Subcutaneous abdominal adipose tissue (tissue), 5 donors: Measurements from ENCODE around the gene HDAC9.

Experiments used
- H3K27ac ChIP-seq: one replicate; pipeline ENCODE4 v1.7.0; 2013; ENCODE audit warnings: low read depth, mild to moderate bottlenecking, inconsistent platforms, low read length, moderate library complexity
- H3K27me3 ChIP-seq, 5 donors: one replicate each; pipeline ENCODE4 v1.7.0; 2013; ENCODE audit warnings: low read length in 5 of 5, inconsistent platforms in 1 of 5; ENCODE audit not compliant: control insufficient read depth in 5 of 5, insufficient read depth in 4 of 5
- H3K36me3 ChIP-seq, 5 donors: one replicate each; pipeline ENCODE4 v1.7.0; 2013; ENCODE audit warnings: low read length in 5 of 5; ENCODE audit not compliant: control insufficient read depth in 5 of 5, insufficient read depth in 5 of 5
- H3K4me1 ChIP-seq, 5 donors: one replicate each; pipeline ENCODE4 v1.7.0; 2013; ENCODE audit warnings: low read length in 5 of 5, mild to moderate bottlenecking in 3 of 5, moderate library complexity in 1 of 5; ENCODE audit not compliant: control insufficient read depth in 5 of 5, insufficient read depth in 5 of 5
- H3K4me3 ChIP-seq, 5 donors: one replicate each; pipeline ENCODE4 v1.7.0; 2013; ENCODE audit warnings: low read length in 5 of 5, low read depth in 1 of 5
- H3K9ac ChIP-seq, 5 donors: one replicate each; pipeline ENCODE4 v1.7.0; 2013; ENCODE audit warnings: low read length in 5 of 5, mild to moderate bottlenecking in 4 of 5, moderate library complexity in 3 of 5
- H3K9me3 ChIP-seq, 5 donors: one replicate each; pipeline ENCODE4 v1.7.0; 2013; ENCODE audit warnings: low read length in 5 of 5; ENCODE audit not compliant: control insufficient read depth in 5 of 5
- donor health status: healthy.
- donor health status: healthy.
- donor health status: healthy.
- donor health status: healthy.
- donor health status: healthy.

Gene HDAC9

DNA sequence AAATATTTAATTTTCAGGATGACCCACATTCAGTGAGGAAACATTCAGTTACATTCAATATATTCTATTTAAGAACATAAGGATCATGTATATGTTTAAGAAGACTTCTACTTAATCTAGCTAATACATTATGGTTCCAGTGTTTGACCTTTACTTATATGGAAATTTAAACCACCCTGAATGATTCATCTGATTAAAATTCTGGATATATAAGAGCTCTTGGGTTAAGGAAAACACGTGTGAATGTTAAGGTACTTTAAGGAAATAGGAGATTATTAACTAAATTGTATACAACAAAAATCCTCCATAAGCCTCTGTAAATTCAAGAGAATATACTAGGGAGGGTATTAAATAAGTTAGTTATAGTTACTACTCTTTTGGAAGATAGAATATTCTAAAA, 40.9 kb downstream of the HDAC9 start:
- Histone ChIP-seq H3K4me1 (peaks cover 0 to 8% (median 7%) of the 10 kb centered on the region in 5 donors), H3K9ac (no peak overlapping the region), H3K36me3 (no peaks in the 10 kb centered on the region), H3K4me3 (no peak overlapping the region), H3K27ac (no peak overlapping the region), H3K27me3 (no peaks in the 10 kb centered on the region), H3K9me3 (no peaks in the 10 kb centered on the region)

GRCh38 chr7:18538554-18539250, 43.2 kb downstream of the HDAC9 start:
- Histone ChIP-seq H3K9me3 (no peaks in the 10 kb centered on the region), H3K27me3 (no peaks in the 10 kb centered on the region), H3K4me1 (peaks cover 0 to 8% (median 7%) of the 10 kb centered on the region in 5 donors), H3K9ac (no peak overlapping the region), H3K36me3 (no peaks in the 10 kb centered on the region), H3K4me3 (no peak overlapping the region), H3K27ac (no peak overlapping the region)

DNA sequence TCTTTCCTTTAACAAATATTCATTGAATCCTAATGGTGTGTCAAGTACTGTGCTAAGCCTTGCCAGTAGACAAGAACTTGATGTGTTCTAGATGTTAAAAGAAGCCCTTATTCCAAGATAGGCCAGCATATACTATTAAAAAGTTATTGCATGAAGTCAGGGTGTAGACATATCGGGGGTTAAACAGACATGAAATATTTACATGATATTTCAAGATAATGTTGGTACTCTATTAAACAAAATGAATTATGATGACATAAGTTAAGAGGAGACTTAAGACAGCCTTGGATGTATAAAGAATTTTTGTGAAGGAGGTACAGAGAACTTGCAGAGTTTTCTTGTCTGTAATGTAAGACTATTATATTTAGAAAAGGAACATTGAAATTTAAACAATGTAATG, 44.8 kb downstream of the HDAC9 start:
- no peak overlapping the region for H3K27ac ChIP-seq
- no peak overlapping the region for H3K4me3 ChIP-seq

DNA sequence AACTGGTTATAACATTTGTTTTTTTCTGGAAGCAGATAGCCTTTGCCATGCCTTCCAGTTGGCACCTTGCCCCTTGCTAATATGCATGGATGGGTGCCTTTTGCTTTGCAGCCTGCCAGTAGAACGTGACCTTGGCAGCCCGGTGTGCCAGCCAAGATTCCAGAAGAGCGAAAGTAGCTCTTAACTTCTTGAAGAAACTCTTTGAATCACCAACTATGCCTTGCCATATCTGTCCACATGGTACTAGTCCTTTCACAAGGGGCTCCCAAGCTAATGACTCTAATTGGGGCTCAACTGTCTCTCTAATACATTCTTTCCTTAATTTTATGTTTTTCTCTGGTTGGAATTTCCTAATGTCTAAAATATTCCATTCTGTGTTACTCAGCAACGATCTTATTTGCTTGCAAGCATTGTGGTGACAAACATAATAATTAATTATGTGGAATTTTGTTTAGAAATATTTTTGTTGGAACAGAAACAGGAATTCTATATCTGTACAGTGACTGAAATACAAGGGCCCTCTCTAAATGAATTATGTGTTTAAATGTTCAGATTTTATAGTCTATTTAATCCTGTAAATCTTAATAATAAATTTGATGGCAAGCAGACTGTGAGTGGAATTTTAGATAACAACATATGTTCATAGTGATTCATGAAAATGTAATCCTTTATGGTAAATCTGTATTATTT, 45.8 kb downstream of the HDAC9 start:
- Histone ChIP-seq H3K4me3 (peak overlapping the region in 1 of 5 donors; percentile 45), H3K36me3 (no peaks in the 10 kb centered on the region), H3K9me3 (no peaks in the 10 kb centered on the region), H3K27ac (no peak overlapping the region), H3K27me3 (no peaks in the 10 kb centered on the region), H3K9ac (no peak overlapping the region), H3K4me1 (peaks cover 0 to 8% (median 7%) of the 10 kb centered on the region in 5 donors)

More for the DNA sequence above, 44.8 kb downstream of the HDAC9 start:
- Histone ChIP-seq H3K36me3 (no peaks in the 10 kb centered on the region), H3K4me1 (peaks cover 0 to 8% (median 7%) of the 10 kb centered on the region in 5 donors), H3K9ac (peak overlapping the region in 1 of 5 donors; percentile 33), H3K27me3 (no peaks in the 10 kb centered on the region), H3K9me3 (no peaks in the 10 kb centered on the region)

GRCh38 chr7:18541871-18542212, 46.3 kb downstream of the HDAC9 start:
- H3K27me3 ChIP-seq = no peaks in the 10 kb centered on the region
- H3K4me3 ChIP-seq = no peak overlapping the region
- H3K36me3 ChIP-seq = no peaks in the 10 kb centered on the region
- no peaks in the 10 kb centered on the region for H3K9me3 ChIP-seq
- H3K9ac ChIP-seq = no peak overlapping the region
- H3K27ac ChIP-seq = no peak overlapping the region
- peaks cover 0 to 8% (median 7%) of the 10 kb centered on the region in 5 donors for H3K4me1 ChIP-seq

GRCh38 chr7:18546576-18546975, 51.0 kb downstream of the HDAC9 start:
- peaks cover 0 to 2% (median 0%) of the 10 kb centered on the region in 5 donors for H3K4me1 ChIP-seq
- H3K9ac ChIP-seq = no peak overlapping the region
- no peaks in the 10 kb centered on the region for H3K27me3 ChIP-seq
- no peak overlapping the region for H3K27ac ChIP-seq
- H3K36me3 ChIP-seq = no peaks in the 10 kb centered on the region
- no peaks in the 10 kb centered on the region for H3K9me3 ChIP-seq
- H3K4me3 ChIP-seq = no peak overlapping the region

- Histone ChIP-seq H3K36me3 (no peaks in the 10 kb centered on the region), H3K4me3 (no peak overlapping the region), H3K4me1 (peaks cover 0 to 5% (median 0%) of the 10 kb centered on the region in 5 donors), H3K27ac (no peak overlapping the region), H3K9me3 (no peaks in the 10 kb centered on the region), H3K9ac (no peak overlapping the region), H3K27me3 (no peaks in the 10 kb centered on the region)
These were observed 52.1 kb downstream of the HDAC9 start for GRCh38 chr7:18547509-18548187.

- Histone ChIP-seq H3K4me3 (no peak overlapping the region), H3K36me3 (no peaks in the 10 kb centered on the region), H3K27me3 (no peaks in the 10 kb centered on the region), H3K27ac (no peak overlapping the region), H3K4me1 (peaks cover 0 to 12% (median 0%) of the 10 kb centered on the region in 5 donors), H3K9me3 (no peaks in the 10 kb centered on the region), H3K9ac (no peak overlapping the region)
These were observed 53.0 kb downstream of the HDAC9 start for GRCh38 chr7:18548534-18548933.

DNA sequence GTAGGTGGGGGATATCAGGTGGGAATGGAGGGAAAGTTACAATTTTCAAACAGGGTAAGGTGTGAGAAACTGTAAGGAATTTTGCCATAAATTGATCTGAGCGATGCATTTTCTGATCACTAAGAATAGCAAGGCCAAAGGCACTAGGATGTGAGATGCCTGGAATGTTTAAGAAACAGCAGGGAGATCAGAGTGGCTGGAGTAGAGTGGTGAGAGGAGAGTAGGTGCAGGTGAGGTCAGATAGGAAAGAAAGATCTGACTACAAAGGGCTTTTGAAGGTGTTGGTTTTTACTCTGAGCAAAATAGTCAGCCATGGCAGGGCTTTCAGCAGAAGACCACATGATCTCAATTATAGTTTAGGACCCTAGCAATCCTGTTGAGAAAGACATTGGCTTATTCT, 55.0 kb downstream of the HDAC9 start:
- no peaks in the 10 kb centered on the region for H3K36me3 ChIP-seq
- no peak overlapping the region for H3K9ac ChIP-seq
- no peak overlapping the region for H3K4me3 ChIP-seq
- peaks cover 0 to 15% (median 0%) of the 10 kb centered on the region in 5 donors for H3K4me1 ChIP-seq
- H3K9me3 ChIP-seq = no peaks in the 10 kb centered on the region
- no peak overlapping the region for H3K27ac ChIP-seq
- H3K27me3 ChIP-seq = no peaks in the 10 kb centered on the region

DNA sequence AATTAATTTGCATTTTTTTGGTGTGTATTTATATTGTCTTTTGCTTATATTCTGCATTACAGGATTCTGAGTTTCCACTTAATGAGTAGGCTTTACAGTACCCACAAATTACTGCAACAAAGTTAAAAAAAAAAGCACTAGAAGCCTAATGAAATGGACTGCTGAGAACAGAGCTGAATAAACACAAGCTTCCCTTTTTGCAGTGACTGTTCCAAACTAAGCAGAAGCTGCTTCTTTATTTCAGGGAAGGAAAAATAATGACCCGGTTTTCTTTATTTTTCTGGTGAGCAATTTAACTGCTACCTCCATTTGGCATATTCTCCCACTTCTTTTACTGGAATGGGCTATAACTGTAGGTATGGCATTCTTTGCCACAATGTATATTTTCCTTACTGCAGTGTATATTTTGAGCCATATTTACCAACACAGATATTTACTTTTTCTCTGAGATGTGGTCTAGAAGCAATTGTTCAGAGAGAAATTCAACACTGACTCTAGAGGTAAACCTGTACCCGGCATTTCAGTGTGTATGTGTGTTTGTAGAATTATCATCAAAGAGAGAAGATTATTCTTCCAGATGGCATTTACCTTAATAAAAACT, 56.9 kb downstream of the HDAC9 start:
- peaks cover 0 to 15% (median 0%) of the 10 kb centered on the region in 5 donors for H3K4me1 ChIP-seq
- H3K27ac ChIP-seq = no peak overlapping the region
- H3K36me3 ChIP-seq = no peaks in the 10 kb centered on the region
- no peak overlapping the region for H3K4me3 ChIP-seq
- H3K9me3 ChIP-seq = no peaks in the 10 kb centered on the region
- H3K9ac ChIP-seq = no peak overlapping the region
- no peaks in the 10 kb centered on the region for H3K27me3 ChIP-seq
